ENCODE results near the gene NSMCE4A. TPM values are rescaled to one million over a fixed set of nuclear protein-coding genes. Genes with fewer than 3 reads are reported as not detected.

NSMCE4A gene, protein sequence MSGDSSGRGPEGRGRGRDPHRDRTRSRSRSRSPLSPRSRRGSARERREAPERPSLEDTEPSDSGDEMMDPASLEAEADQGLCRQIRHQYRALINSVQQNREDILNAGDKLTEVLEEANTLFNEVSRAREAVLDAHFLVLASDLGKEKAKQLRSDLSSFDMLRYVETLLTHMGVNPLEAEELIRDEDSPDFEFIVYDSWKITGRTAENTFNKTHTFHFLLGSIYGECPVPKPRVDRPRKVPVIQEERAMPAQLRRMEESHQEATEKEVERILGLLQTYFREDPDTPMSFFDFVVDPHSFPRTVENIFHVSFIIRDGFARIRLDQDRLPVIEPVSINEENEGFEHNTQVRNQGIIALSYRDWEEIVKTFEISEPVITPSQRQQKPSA
- 4.6 and 16.7 TPM in 2 replicates for total RNA-seq (ENCODE audit: low replicate concordance)

DNA sequence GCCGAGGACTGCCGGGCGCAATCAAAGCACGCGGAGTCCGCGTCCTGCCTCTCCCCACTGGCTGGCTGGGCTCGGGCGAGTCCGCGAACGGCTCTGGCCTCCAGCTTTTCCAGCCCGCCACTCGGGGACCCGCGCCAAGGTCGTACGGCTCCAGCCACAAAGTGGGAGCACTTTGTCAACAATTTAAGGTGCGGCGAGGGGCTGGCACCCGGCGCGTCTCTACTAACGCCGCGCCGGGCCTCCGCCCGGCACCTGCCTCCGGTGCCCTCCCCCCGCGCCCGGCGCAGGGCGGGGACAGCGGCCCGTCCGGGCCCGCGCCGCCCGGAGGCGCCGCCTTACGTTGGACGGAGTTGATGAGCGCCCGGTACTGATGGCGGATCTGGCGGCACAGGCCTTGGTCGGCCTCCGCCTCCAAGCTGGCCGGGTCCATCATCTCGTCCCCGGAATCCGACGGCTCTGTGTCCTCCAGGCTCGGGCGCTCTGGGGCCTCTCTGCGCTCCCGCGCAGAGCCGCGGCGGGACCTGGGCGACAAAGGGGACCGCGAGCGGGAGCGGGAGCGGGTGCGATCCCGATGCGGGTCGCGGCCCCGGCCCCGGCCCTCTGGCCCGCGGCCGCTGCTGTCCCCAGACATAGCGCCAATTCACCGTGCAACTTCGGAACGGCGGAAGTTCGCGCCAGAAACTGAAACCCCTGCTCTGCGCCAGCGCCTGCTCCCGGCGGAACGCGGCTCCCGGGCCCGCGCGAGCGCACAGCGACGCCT, at the start of gene NSMCE4A:
Gene NSMCE4A (minus strand): TSS at position 683 of the 760 bp plus-strand sequence. CDS start 52 bp downstream, at position 631.

DNA sequence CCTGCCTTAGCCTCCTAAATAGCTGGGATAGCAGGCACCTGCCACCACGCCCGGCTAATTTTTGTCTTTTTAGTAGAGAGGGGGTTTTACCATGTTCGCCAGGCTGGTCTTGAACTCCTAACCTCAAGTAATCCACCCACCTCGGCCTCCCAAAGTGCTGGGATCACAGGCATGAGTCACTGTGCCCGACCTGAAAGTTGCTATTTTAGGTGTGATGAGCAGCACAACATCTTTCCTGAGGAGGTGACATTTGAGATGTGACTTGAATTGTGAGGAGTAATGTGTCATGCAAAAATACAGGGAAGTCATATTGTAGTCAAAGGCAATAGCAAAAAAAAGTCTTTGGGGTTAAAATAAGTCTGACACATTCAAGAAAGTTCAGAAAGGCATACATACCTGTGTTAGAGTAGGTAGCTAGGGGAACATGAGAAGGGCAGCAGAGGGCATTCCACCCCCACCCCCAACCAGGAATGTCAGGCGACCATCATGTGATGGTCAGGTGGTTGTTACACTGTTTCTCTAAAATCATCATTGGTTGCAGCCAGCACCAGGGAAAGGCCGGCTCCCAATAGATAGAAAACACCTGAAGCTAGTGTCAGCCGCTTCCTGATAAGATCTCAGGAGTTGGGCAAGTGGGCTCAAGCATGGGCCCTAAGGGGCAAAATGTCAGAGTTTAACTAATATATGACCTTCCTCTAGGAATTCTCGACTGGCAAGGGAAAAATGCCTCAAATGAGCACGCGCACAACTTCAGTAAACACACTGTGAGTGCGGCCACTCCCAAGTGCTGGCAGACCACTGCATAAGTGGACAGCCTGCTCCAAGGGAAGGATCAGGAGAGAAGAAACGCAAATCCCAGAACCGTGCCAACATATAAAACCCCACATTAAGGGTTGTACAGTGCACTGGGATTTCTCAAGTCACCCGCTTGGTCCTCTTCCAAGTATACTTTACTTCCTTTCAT, 13.6 kb upstream of the NSMCE4A start, which contains the start of gene TACC2:
Gene TACC2 (plus strand): TSS at position 803 of the 964 bp plus-strand sequence. CDS start 32,819 bp downstream, outside the sequence.

DNA sequence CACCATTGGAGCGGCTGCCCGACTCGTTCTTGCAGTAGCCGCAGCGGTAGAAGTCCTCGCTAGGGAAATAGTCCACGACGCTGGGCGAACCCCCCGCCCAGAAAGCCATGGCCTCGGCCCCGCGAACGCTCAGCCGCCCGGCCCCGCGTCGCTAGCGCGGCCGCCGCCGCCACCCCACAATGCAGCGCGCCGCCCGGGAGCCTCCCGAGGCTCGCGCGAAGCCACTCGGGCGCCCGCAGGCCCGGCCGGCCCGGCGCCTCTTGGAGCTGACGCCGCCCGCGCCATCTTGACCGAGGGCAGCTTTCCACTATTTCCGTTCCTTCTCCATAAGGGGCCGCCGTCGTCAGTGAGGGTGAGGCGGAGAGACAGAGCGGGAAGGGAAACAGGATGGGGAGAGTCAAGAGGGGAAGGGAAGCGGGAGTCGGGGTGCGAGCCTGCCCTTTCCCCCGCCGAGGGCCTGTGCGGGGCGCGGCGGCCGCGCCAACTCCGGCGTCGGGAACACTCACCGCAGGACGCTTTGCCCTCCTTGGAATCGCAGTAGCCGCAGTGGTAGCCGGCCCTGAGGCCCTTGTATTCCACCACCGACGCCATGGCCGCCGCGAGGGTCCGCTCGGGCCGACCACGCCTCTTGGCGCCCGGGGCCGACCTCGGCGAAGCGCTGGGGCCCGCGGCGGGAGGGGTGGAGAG, 47.0 kb downstream of the NSMCE4A start, which contains the start of gene ATE1:
Gene ATE1 (minus strand): TSS at position 191 of the 687 bp plus-strand sequence. CDS start 82 bp downstream, at position 109.

Other genes with a start within 250 kb of the NSMCE4A start
- gene ATE1, start 47.2 kb downstream of the NSMCE4A start, total RNA-seq (ENCODE audit: low replicate concordance), result 18.3 and 18.4 TPM in 2 replicates
- gene TACC2, start 13.9 kb upstream of the NSMCE4A start, total RNA-seq (ENCODE audit: low replicate concordance), result 1.8 and 6.2 TPM in 2 replicates